ENCODE results near the gene MAN1A2.

GRCh38 chr1:117339866-117340700, 27.2 kb upstream of the MAN1A2 start:
- TF ChIP-seq EZH2 (IDR thresholded peaks at IDR 0.05; ENCODE audit: insufficient read depth, poor library complexity, severe bottlenecking), result no peak
- no peak for TF ChIP-seq EZH2phosphoT487 (IDR thresholded peaks at IDR 0.05; ENCODE audit: insufficient read depth, low read depth)
